GM06990 (cell line): Measurements from ENCODE around the gene RNF40.

Experiments used
- DNase-seq: peaks from one replicate; pipeline ENCODE4 v3.0.0-alpha.2; 2011; ENCODE audit not compliant: insufficient read length; ENCODE audit errors: extremely low read depth
- H3K27me3 ChIP-seq: replicated peaks from 2 replicates; pipeline ENCODE4 v1.6.0; 2011; ENCODE audit warnings: low read length; ENCODE audit not compliant: control insufficient read depth, insufficient read depth
- H3K36me3 ChIP-seq: 2 replicates; pipeline ENCODE4 v1.5.1; 2011; ENCODE audit warnings: low read length; ENCODE audit not compliant: control insufficient read depth, insufficient read depth
- H3K4me3 ChIP-seq: replicated peaks from 2 replicates; pipeline ENCODE4 v1.5.1; 2011; ENCODE audit warnings: low read depth, mild to moderate bottlenecking, control low read depth, low read length
- TF ChIP-seq, protein P1 (sequence below): IDR thresholded peaks from 2 replicates; pipeline ENCODE4 v1.5.1; 2011; ENCODE audit warnings: low read length, control low read depth, mild to moderate bottlenecking, inconsistent platforms; ENCODE audit not compliant: insufficient read depth, poor library complexity, severe bottlenecking

The RNF40 gene

DNA sequence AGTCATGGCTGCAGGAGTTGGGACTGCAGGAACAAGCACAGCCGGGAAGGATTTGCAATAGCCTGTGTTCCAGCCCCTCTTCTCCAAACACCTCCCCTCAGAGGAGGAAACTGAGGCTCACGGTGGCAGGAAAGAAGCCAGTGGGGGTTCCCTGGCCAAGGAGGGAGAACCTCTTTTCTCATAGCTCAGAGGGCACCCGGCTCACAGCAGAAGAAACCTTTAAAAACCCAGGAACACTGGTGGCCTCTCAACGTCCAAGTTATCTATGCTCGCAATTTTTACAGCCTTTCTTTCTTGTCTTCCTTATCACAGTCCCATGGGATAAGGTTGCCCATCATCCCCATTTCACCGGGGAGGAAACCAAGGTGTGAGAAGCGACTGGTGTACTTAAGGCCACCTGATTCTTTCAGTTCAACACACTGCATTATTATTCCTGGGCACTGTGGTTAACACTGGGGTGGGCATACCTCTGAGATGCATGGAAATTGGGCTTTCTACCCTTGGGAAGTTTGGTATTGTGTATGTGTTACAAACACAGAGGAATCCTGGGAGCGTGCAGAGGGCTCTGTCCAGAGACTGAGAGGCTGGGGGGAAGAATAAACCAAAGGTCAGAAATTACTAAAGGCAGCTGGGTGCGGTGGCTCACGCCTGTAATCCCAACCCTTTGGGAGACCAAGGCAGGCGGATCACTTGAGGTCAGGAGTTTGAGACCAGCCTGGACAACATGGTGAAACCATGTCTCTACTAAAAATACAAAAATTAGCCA lies 25.7 kb downstream of the RNF40 start:
- no peaks in the 10 kb centered on the region for H3K27me3 ChIP-seq
- peak overlapping the region; percentile 65 for H3K4me3 ChIP-seq
- H3K36me3 ChIP-seq, result no peaks in the 10 kb centered on the region
- TF ChIP-seq, protein P1, sequence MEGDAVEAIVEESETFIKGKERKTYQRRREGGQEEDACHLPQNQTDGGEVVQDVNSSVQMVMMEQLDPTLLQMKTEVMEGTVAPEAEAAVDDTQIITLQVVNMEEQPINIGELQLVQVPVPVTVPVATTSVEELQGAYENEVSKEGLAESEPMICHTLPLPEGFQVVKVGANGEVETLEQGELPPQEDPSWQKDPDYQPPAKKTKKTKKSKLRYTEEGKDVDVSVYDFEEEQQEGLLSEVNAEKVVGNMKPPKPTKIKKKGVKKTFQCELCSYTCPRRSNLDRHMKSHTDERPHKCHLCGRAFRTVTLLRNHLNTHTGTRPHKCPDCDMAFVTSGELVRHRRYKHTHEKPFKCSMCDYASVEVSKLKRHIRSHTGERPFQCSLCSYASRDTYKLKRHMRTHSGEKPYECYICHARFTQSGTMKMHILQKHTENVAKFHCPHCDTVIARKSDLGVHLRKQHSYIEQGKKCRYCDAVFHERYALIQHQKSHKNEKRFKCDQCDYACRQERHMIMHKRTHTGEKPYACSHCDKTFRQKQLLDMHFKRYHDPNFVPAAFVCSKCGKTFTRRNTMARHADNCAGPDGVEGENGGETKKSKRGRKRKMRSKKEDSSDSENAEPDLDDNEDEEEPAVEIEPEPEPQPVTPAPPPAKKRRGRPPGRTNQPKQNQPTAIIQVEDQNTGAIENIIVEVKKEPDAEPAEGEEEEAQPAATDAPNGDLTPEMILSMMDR, result no peak
- no peak for DNase-seq

DNA sequence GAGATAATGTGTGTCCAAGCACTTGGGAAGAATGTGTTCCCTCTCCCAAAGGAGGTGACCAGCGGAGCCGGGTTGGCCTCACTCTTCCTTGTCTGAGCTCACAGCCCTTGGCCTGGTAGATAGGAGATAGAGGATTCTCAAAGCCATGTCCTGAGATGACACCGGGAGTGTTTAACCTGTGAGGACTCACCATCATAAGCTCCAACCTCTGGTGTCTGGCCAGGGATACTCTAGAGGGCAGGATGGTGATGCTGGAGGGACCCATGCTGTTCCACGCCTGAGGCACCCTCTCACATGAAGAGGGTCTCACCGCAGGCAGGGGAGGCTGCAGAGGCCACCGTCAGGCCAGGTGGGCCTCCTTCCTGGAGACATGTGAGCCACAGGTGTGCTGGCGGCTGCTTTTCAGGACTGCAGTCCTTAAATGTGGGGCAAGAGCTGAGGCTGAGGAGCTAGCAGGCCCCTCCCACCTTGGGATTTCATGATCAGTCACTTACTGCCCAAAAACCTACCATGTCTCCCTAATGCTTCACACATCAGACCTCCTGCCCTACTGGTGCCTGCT lies 31.5 kb downstream of the RNF40 start:
- TF ChIP-seq, protein P1, result no peak
- H3K4me3 ChIP-seq, result no peak overlapping the region
- H3K27me3 ChIP-seq, result no peaks in the 10 kb centered on the region
- DNase-seq, result no peak
- no peaks in the 10 kb centered on the region for H3K36me3 ChIP-seq

DNA sequence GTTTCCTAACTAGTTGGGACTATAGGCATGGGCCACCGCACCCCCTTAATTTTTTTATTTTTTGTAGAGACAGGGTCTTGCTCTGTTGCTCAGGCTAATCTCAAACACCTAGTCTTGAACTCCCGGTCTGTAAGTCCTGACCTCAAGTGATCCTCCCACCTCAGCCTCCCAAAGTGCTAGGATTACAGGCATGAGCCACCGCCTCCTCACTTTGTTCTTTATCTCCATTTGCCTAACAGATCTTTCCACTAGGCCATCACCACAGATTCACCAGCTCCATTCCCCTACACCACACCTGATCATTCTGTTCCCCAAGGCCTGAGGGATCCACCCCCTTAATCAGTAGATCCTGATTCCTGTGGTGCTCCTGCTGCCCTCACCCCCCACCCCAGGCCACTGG lies 32.5 kb downstream of the RNF40 start:
- H3K36me3 ChIP-seq, result no peaks in the 10 kb centered on the region
- H3K4me3 ChIP-seq, result no peak overlapping the region
- TF ChIP-seq, protein P1, result no peak
- no peak for DNase-seq
- H3K27me3 ChIP-seq, result no peaks in the 10 kb centered on the region

DNA sequence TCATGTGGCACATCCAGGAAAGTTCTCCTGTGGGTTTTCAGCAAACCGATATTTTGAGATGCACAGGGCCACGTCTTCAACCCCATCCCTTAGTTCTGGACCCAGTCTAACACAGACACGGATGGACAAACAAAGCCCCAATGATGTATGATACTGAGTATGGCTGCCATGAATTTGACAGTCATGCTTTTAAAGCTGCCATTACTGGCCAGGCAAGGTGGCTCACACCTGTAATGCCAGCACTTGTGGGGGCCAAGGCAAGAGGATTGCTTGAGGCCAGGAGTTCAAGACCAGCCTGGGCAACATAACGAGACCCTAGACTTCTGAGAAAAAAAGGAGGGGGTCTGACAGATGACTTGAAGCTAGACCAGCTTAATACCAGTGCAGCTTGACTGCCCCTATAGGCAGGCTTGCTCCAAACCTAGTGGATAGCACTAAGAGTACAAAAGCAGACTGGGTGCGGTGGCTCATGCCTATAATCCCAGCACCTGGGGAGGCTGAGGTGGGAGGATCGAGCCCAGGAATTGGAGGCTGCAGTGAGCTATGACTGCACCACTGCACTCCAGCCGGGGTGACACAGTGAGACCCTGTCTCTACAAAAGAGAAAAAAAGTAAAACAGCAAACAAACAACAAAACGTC lies 35.7 kb downstream of the RNF40 start:
- no peak for DNase-seq
- no peaks in the 10 kb centered on the region for H3K36me3 ChIP-seq
- no peaks in the 10 kb centered on the region for H3K27me3 ChIP-seq
- TF ChIP-seq, protein P1, result no peak
- no peak overlapping the region for H3K4me3 ChIP-seq

DNA sequence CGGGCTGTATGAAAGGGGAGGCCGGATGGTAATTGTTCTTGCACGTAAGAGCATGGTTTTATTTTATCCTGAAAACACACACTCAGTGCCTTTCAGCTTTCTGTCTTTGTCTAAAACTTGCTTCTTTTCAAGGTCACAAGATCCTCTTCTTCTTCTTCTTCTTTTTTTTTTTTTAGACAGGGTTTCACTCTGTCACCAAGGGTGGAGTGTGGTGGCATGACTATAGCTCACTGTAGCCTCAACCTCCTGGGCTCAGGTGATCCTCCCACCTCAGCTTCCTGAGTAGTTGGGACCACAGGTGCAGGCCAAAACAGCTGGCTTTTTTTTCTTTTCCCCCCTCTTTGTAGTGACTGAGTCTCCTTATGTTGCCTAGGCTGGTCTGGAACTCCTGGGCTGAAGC lies 40.8 kb downstream of the RNF40 start:
- no peaks in the 10 kb centered on the region for H3K27me3 ChIP-seq
- H3K4me3 ChIP-seq, result no peak overlapping the region
- TF ChIP-seq, protein P1, result no peak
- H3K36me3 ChIP-seq, result no peaks in the 10 kb centered on the region
- DNase-seq, result no peak

DNA sequence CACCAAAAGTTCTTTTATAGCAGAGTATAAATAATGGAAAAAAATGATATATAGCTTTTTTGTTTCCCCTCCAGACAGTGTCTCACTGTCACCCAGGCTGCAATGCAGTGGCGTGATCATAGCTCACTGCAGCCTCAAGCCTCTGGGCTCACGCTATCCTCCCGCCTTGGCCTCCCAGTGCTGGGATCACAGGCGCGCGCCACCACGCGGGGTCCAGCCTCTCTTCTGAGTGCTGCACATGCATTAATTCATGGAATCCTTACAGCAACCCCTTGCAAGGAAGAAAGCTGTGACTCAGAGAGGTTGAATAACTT lies 42.9 kb downstream of the RNF40 start:
- no peaks in the 10 kb centered on the region for H3K36me3 ChIP-seq
- no peaks in the 10 kb centered on the region for H3K27me3 ChIP-seq
- H3K4me3 ChIP-seq, result peak overlapping the region; percentile 33
- no peak for DNase-seq
- TF ChIP-seq, protein P1, result no peak
